Effector memory CD8-positive, alpha-beta T cell (primary cell): ENCODE measurements around the gene DIO3.

Experiments
- ATAC-seq: fragments of 150-1000 bp; cut with Tn5 transposase; replicated peaks from 2 replicates; pipeline ENCODE4 v1.10.0; 2021; ENCODE audit warnings: mild to moderate bottlenecking, moderate library complexity
- DNase-seq, 3 experiments: peaks; one replicate each; pipeline ENCODE4 v3.0.0; 2021
- H3K27ac Mint-ChIP-seq, 2 donors: one replicate each; pipeline ENCODE4 v1.8.0; 2022; ENCODE audit warnings: mild to moderate bottlenecking in 2 of 2, mixed read lengths in 2 of 2, moderate library complexity in 2 of 2
- H3K27me3 Mint-ChIP-seq, 2 donors: one replicate each; pipeline ENCODE4 v1.8.0; 2022; ENCODE audit warnings: mixed read lengths in 2 of 2
- H3K36me3 Mint-ChIP-seq: one replicate; pipeline ENCODE4 v1.8.0; 2022; ENCODE audit warnings: mild to moderate bottlenecking, moderate library complexity, mixed read lengths; ENCODE audit not compliant: insufficient read depth
- H3K4me1 Mint-ChIP-seq, 2 donors: one replicate each; pipeline ENCODE4 v1.8.0; 2022; ENCODE audit warnings: low read depth in 2 of 2, mixed read lengths in 2 of 2
- H3K4me3 Mint-ChIP-seq, 2 donors: one replicate each; pipeline ENCODE4 v1.8.0; 2022; ENCODE audit warnings: mild to moderate bottlenecking in 2 of 2, mixed read lengths in 2 of 2, moderate library complexity in 2 of 2
- H3K9me3 Mint-ChIP-seq, 2 donors: one replicate each; pipeline ENCODE4 v1.8.0; 2022; ENCODE audit warnings: mixed read lengths in 2 of 2

Gene DIO3

GRCh38 chr14:101534198-101534597, 27.1 kb upstream of the DIO3 start:
- Mint-ChIP-seq H3K4me1 (peaks cover 38 to 43% of the 10 kb centered on the region in 2 donors), H3K36me3 (peaks cover 6% of the 10 kb centered on the region), H3K27me3 (peaks cover 6 to 33% of the 10 kb centered on the region in 2 donors), H3K27ac (peak overlapping the region; percentile 83 to 95), H3K9me3 (no peaks in the 10 kb centered on the region), H3K4me3 (peak overlapping the region in 1 of 2 donors; percentile 81)
- ATAC-seq (no peak), DNase-seq (no peak)

- H3K4me1 Mint-ChIP-seq = peaks cover 35 to 38% of the 10 kb centered on the region in 2 donors
- peaks cover 6 to 44% of the 10 kb centered on the region in 2 donors for H3K27me3 Mint-ChIP-seq
- peak overlapping the region; percentile 71 to 81 for H3K4me3 Mint-ChIP-seq
- ATAC-seq = peak; percentile 75
- H3K36me3 Mint-ChIP-seq = peaks cover 6% of the 10 kb centered on the region
- peak in 1 of 3 experiments; percentile 12 for DNase-seq
- H3K27ac Mint-ChIP-seq = peak overlapping the region; percentile 83 to 95
- H3K9me3 Mint-ChIP-seq = no peaks in the 10 kb centered on the region
Observed at GRCh38 chr14:101535232-101535631, 26.1 kb upstream of the DIO3 start.

- H3K4me3 Mint-ChIP-seq = peak overlapping the region; percentile 71 to 81
- ATAC-seq (peak; percentile 21), DNase-seq (peak in 1 of 3 experiments; percentile 10)
- peaks cover 31 to 35% of the 10 kb centered on the region in 2 donors for H3K4me1 Mint-ChIP-seq
- H3K27ac Mint-ChIP-seq = peak overlapping the region; percentile 83 to 95
- H3K36me3 Mint-ChIP-seq = peaks cover 6% of the 10 kb centered on the region
- H3K9me3 Mint-ChIP-seq = no peaks in the 10 kb centered on the region
- peaks cover 6 to 44% of the 10 kb centered on the region in 2 donors for H3K27me3 Mint-ChIP-seq
Observed at GRCh38 chr14:101535701-101536207, 25.5 kb upstream of the DIO3 start.

GRCh38 chr14:101537286-101537685, 24.0 kb upstream of the DIO3 start:
- DNase-seq = no peak
- Mint-ChIP-seq H3K4me3 (no peak overlapping the region), H3K27ac (peak overlapping the region; percentile 18 to 68), H3K27me3 (peaks cover 6 to 38% of the 10 kb centered on the region in 2 donors), H3K36me3 (peaks cover 6% of the 10 kb centered on the region), H3K4me1 (peaks cover 31 to 35% of the 10 kb centered on the region in 2 donors), H3K9me3 (no peaks in the 10 kb centered on the region)
- no peak for ATAC-seq

GRCh38 chr14:101538878-101539277, 22.4 kb upstream of the DIO3 start:
- peaks cover 28 to 31% of the 10 kb centered on the region in 2 donors for H3K4me1 Mint-ChIP-seq
- DNase-seq = no peak
- no peak overlapping the region for H3K4me3 Mint-ChIP-seq
- H3K36me3 Mint-ChIP-seq = peaks cover 3% of the 10 kb centered on the region
- peaks cover 6 to 38% of the 10 kb centered on the region in 2 donors for H3K27me3 Mint-ChIP-seq
- ATAC-seq = no peak
- peak overlapping the region in 1 of 2 donors; percentile 18 for H3K27ac Mint-ChIP-seq
- peaks cover 0 to 2% of the 10 kb centered on the region in 2 donors for H3K9me3 Mint-ChIP-seq

- DNase-seq = no peak
- no peak overlapping the region for H3K4me3 Mint-ChIP-seq
- H3K9me3 Mint-ChIP-seq = peaks cover 0 to 4% of the 10 kb centered on the region in 2 donors
- H3K27ac Mint-ChIP-seq = no peak overlapping the region
- ATAC-seq = no peak
- peaks cover 6 to 38% of the 10 kb centered on the region in 2 donors for H3K27me3 Mint-ChIP-seq
- H3K4me1 Mint-ChIP-seq = peaks cover 23 to 25% of the 10 kb centered on the region in 2 donors
- peaks cover 3% of the 10 kb centered on the region for H3K36me3 Mint-ChIP-seq
Observed at GRCh38 chr14:101539880-101540279, 21.4 kb upstream of the DIO3 start.

- peaks cover 15 to 18% of the 10 kb centered on the region in 2 donors for H3K4me1 Mint-ChIP-seq
- no peak for DNase-seq
- no peak overlapping the region for H3K4me3 Mint-ChIP-seq
- no peak for ATAC-seq
- H3K27ac Mint-ChIP-seq = no peak overlapping the region
- H3K9me3 Mint-ChIP-seq = peaks cover 0 to 4% of the 10 kb centered on the region in 2 donors
- peaks cover 2% of the 10 kb centered on the region for H3K36me3 Mint-ChIP-seq
- H3K27me3 Mint-ChIP-seq = peaks cover 6 to 41% of the 10 kb centered on the region in 2 donors
Observed at GRCh38 chr14:101540481-101541462, 20.5 kb upstream of the DIO3 start.

- peaks cover 0 to 6% of the 10 kb centered on the region in 2 donors for H3K9me3 Mint-ChIP-seq
- DNase-seq = no peak
- H3K27me3 Mint-ChIP-seq = peaks cover 10 to 42% of the 10 kb centered on the region in 2 donors
- H3K36me3 Mint-ChIP-seq = peaks cover under 1% of the 10 kb centered on the region
- no peak overlapping the region for H3K4me3 Mint-ChIP-seq
- H3K4me1 Mint-ChIP-seq = peaks cover 9 to 10% of the 10 kb centered on the region in 2 donors
- peak overlapping the region in 1 of 2 donors; percentile 64 for H3K27ac Mint-ChIP-seq
- no peak for ATAC-seq
Observed at GRCh38 chr14:101542391-101542790, 18.9 kb upstream of the DIO3 start.

GRCh38 chr14:101543814-101544213, 17.5 kb upstream of the DIO3 start:
- peaks cover 5 to 36% of the 10 kb centered on the region in 2 donors for H3K27me3 Mint-ChIP-seq
- no peak overlapping the region for H3K4me3 Mint-ChIP-seq
- H3K36me3 Mint-ChIP-seq = peaks cover 4% of the 10 kb centered on the region
- H3K9me3 Mint-ChIP-seq = peaks cover 0 to 6% of the 10 kb centered on the region in 2 donors
- ATAC-seq = no peak
- no peak overlapping the region for H3K27ac Mint-ChIP-seq
- H3K4me1 Mint-ChIP-seq = peaks cover 2 to 5% of the 10 kb centered on the region in 2 donors
- DNase-seq = no peak

GRCh38 chr14:101544550-101544949, 16.7 kb upstream of the DIO3 start:
- ATAC-seq (no peak), DNase-seq (no peak)
- Mint-ChIP-seq H3K27me3 (peaks cover 11 to 36% of the 10 kb centered on the region in 2 donors), H3K9me3 (peaks cover 0 to 6% of the 10 kb centered on the region in 2 donors), H3K4me1 (peaks cover 2 to 3% of the 10 kb centered on the region in 2 donors), H3K27ac (no peak overlapping the region), H3K4me3 (no peak overlapping the region), H3K36me3 (peaks cover 4% of the 10 kb centered on the region)

- H3K4me1 Mint-ChIP-seq = peaks cover 3% of the 10 kb centered on the region in 2 donors
- no peak overlapping the region for H3K27ac Mint-ChIP-seq
- peaks cover 0 to 6% of the 10 kb centered on the region in 2 donors for H3K9me3 Mint-ChIP-seq
Observed at GRCh38 chr14:101546706-101547105, 14.6 kb upstream of the DIO3 start.

GRCh38 chr14:101547107-101547738, 14.1 kb upstream of the DIO3 start:
- no peak for ATAC-seq
- Mint-ChIP-seq H3K4me1 (peaks cover 3% of the 10 kb centered on the region in 2 donors), H3K27me3 (peaks cover 23 to 52% of the 10 kb centered on the region in 2 donors), H3K27ac (no peak overlapping the region), H3K9me3 (peaks cover 0 to 6% of the 10 kb centered on the region in 2 donors), H3K4me3 (no peak overlapping the region), H3K36me3 (peaks cover 4% of the 10 kb centered on the region)
- DNase-seq = no peak

More at GRCh38 chr14:101546706-101547105, 14.6 kb upstream of the DIO3 start:
- Mint-ChIP-seq H3K4me3 (no peak overlapping the region), H3K36me3 (peaks cover 4% of the 10 kb centered on the region), H3K27me3 (peaks cover 23 to 48% of the 10 kb centered on the region in 2 donors)
- DNase-seq (no peak), ATAC-seq (no peak)
